Nephron progenitor cell (in vitro differentiated cells): ENCODE results near the gene NECTIN1.

Source experiments
- DNase-seq: peaks from one replicate; pipeline ENCODE4 v3.0.0; 2021
- H3K27ac Mint-ChIP-seq: 2 replicates; pipeline ENCODE4 v1.8.0; 2021; ENCODE audit warnings: mild to moderate bottlenecking, moderate library complexity, mixed read lengths
- H3K27me3 Mint-ChIP-seq: 2 replicates; pipeline ENCODE4 v1.8.0; 2021; ENCODE audit warnings: mild to moderate bottlenecking, low read depth, mixed read lengths; ENCODE audit not compliant: poor library complexity
- H3K36me3 Mint-ChIP-seq: 2 replicates; pipeline ENCODE4 v1.8.0; 2021; ENCODE audit warnings: low read depth, mixed read lengths
- H3K4me1 Mint-ChIP-seq: 2 replicates; pipeline ENCODE4 v1.8.0; 2021; ENCODE audit warnings: mixed read lengths
- H3K4me3 Mint-ChIP-seq: 2 replicates; pipeline ENCODE4 v1.8.0; 2021; ENCODE audit warnings: mild to moderate bottlenecking, moderate library complexity, mixed read lengths
- H3K9me3 Mint-ChIP-seq: 2 replicates; pipeline ENCODE4 v1.8.0; 2021; ENCODE audit warnings: mild to moderate bottlenecking, moderate library complexity, mixed read lengths
- TF ChIP-seq, protein P1 (sequence below): fragments of 200-600 bp; sonication (generic); IDR thresholded peaks from 2 replicates; pipeline ENCODE4 v1.5.0; 2021; ENCODE audit warnings: antibody characterized with exemption

Gene NECTIN1

GRCh38 chr11:119745776-119746535 is 17.0 kb upstream of the NECTIN1 start:
- TF ChIP-seq, protein P1, sequence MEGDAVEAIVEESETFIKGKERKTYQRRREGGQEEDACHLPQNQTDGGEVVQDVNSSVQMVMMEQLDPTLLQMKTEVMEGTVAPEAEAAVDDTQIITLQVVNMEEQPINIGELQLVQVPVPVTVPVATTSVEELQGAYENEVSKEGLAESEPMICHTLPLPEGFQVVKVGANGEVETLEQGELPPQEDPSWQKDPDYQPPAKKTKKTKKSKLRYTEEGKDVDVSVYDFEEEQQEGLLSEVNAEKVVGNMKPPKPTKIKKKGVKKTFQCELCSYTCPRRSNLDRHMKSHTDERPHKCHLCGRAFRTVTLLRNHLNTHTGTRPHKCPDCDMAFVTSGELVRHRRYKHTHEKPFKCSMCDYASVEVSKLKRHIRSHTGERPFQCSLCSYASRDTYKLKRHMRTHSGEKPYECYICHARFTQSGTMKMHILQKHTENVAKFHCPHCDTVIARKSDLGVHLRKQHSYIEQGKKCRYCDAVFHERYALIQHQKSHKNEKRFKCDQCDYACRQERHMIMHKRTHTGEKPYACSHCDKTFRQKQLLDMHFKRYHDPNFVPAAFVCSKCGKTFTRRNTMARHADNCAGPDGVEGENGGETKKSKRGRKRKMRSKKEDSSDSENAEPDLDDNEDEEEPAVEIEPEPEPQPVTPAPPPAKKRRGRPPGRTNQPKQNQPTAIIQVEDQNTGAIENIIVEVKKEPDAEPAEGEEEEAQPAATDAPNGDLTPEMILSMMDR, result no peak
- H3K9me3 Mint-ChIP-seq, result no peaks in the 10 kb centered on the region
- H3K27me3 Mint-ChIP-seq, result peaks cover 56% of the 10 kb centered on the region
- no peak overlapping the region for H3K4me3 Mint-ChIP-seq
- no peak for DNase-seq
- peaks cover 19% of the 10 kb centered on the region for H3K4me1 Mint-ChIP-seq
- no peak overlapping the region for H3K27ac Mint-ChIP-seq
- H3K36me3 Mint-ChIP-seq, result no peaks in the 10 kb centered on the region

DNA sequence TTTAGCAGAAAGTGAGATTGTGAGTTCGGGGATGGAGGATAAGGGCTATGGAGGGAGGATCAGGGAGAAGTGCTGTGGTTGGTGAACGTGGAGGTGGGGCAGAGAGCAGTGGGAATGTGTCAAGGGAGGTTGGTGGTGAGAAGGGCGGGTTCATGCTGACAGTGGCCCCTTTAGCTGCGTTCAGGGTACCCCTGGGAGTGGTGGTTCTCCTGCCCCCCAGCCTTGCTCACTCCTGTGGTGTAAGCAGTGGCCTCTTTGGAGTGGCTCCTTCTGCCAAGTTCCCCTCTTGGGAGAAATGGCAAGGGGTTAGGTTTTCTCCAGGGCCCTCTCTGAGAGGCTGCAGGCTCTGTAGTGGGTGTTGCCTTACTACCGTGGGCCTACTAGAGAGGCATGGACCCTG is 16.1 kb upstream of the NECTIN1 start:
- Mint-ChIP-seq H3K36me3 (no peaks in the 10 kb centered on the region), H3K4me3 (no peak overlapping the region), H3K27ac (no peak overlapping the region), H3K27me3 (peaks cover 61% of the 10 kb centered on the region), H3K4me1 (peaks cover 27% of the 10 kb centered on the region), H3K9me3 (no peaks in the 10 kb centered on the region)
- TF ChIP-seq, protein P1, result no peak
- DNase-seq, result no peak

DNA sequence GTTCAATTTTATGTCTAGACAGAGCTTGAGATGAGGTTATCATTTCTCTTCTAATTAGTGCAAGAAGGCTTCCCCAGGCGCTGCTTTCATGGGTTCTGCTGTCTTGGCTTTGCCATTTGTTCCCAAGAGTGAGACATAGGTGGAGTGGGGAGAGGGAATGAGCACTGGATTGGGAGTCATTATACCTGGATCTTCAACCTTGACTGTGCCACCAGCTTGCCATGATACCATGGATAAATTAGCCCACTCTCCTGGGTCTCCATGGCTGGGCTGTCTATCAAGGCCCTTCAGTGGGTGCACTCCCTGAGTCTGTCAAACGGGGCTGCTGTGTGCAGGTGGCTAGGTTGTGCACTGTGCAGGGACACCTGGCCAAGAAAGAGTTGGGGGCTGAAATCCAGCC is 15.6 kb upstream of the NECTIN1 start:
- H3K9me3 Mint-ChIP-seq, result no peaks in the 10 kb centered on the region
- peaks cover 61% of the 10 kb centered on the region for H3K27me3 Mint-ChIP-seq
- H3K27ac Mint-ChIP-seq, result no peak overlapping the region
- TF ChIP-seq, protein P1, result no peak
- DNase-seq, result no peak
- no peak overlapping the region for H3K4me3 Mint-ChIP-seq
- H3K36me3 Mint-ChIP-seq, result no peaks in the 10 kb centered on the region
- H3K4me1 Mint-ChIP-seq, result peaks cover 33% of the 10 kb centered on the region

DNA sequence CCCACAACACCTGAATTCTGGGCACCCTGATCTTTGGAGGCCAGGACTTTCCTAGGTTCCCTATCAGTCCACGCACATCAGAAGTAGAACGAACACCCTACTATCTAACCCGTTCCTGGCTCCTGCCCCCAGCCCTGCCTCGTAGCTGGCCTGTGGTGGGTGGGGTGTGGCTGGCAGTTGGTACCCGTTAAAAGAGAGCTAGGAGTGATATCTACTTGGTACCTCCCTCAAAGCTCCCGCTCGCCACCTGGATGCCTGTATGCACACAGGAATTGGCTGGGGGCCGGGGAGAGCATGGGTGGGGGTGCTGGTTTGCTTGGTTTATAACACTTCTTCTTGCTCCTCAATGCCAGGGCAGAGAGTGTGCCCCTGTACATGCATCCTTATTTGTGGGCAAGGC is 14.0 kb upstream of the NECTIN1 start:
- Mint-ChIP-seq H3K4me1 (peaks cover 48% of the 10 kb centered on the region), H3K4me3 (peak overlapping the region; percentile 79), H3K27me3 (peaks cover 62% of the 10 kb centered on the region), H3K36me3 (no peaks in the 10 kb centered on the region), H3K9me3 (no peaks in the 10 kb centered on the region), H3K27ac (no peak overlapping the region)
- TF ChIP-seq, protein P1, result no peak
- DNase-seq, result no peak

- peak; percentile 72 for DNase-seq
- Mint-ChIP-seq H3K36me3 (no peaks in the 10 kb centered on the region), H3K27me3 (peaks cover 62% of the 10 kb centered on the region), H3K4me3 (peak overlapping the region; percentile 79), H3K4me1 (peaks cover 55% of the 10 kb centered on the region), H3K9me3 (no peaks in the 10 kb centered on the region), H3K27ac (no peak overlapping the region)
- TF ChIP-seq, protein P1, result no peak
Observed at GRCh38 chr11:119742263-119742861, 13.4 kb upstream of the NECTIN1 start.
